ENCODE measurements around the gene ZSCAN9. TPM values are rescaled to one million over a fixed set of nuclear protein-coding genes. Genes with fewer than 3 reads are reported as not detected.
A peak's percentile ranks its signal among the peaks of the same experiment; 100 is the strongest.

The ZSCAN9 gene
- 42.1 TPM for polyA plus RNA-seq (ENCODE audit: insufficient read length)
- long read RNA-seq, donor 1, partial matches to known transcripts: 0 of 9 reads
- long read RNA-seq, donor 1, other reads (novel, unspliced or antisense): 0 of 9 reads
- long read RNA-seq, donor 2, partial matches to known transcripts: 0 of 11 reads
- long read RNA-seq, donor 2, other reads (novel, unspliced or antisense): 0 of 11 reads
- long read RNA-seq, donor 3, transcript ZSCAN9-203 (3 exons, 757 nt): major isoform, 5 of 10 reads
- long read RNA-seq, donor 3, partial matches to known transcripts: 0 of 10 reads
- long read RNA-seq, donor 3, other reads (novel, unspliced or antisense): 0 of 10 reads
- long read RNA-seq, donor 4: 0 reads
- long read RNA-seq, donor 5, transcript ZSCAN9-203 (3 exons, 757 nt): major isoform, 8 of 14 reads
- long read RNA-seq, donor 5, transcript ZSCAN9-201 (4 exons, 1,621 nt): minor isoform, 5 of 14 reads
- long read RNA-seq, donor 5, partial matches to known transcripts: 0 of 14 reads
- long read RNA-seq, donor 5, other reads (novel, unspliced or antisense): 0 of 14 reads
- long read RNA-seq, donor 6, partial matches to known transcripts: 0 of 5 reads
- long read RNA-seq, donor 6, other reads (novel, unspliced or antisense): 0 of 5 reads
- long read RNA-seq, donor 7, transcript ZSCAN9-203 (3 exons, 757 nt): major isoform, 9 of 22 reads
- long read RNA-seq, donor 7, partial matches to known transcripts: 5 of 22 reads
- long read RNA-seq, donor 7, other reads (novel, unspliced or antisense): 0 of 22 reads
- long read RNA-seq, donor 8, transcript ZSCAN9-203 (3 exons, 757 nt): major isoform, 5 of 10 reads
- long read RNA-seq, donor 8, partial matches to known transcripts: 0 of 10 reads
- long read RNA-seq, donor 8, other reads (novel, unspliced or antisense): 0 of 10 reads

- peak; percentile 81 for DNase-seq
These were observed at the start of gene ZSCAN9 for GRCh38 chr6:28225056-28225834. Gene ZSCAN9 (plus strand): TSS chr6:28225275. CDS start chr6:28227085, 1,810 bp downstream.

DNA sequence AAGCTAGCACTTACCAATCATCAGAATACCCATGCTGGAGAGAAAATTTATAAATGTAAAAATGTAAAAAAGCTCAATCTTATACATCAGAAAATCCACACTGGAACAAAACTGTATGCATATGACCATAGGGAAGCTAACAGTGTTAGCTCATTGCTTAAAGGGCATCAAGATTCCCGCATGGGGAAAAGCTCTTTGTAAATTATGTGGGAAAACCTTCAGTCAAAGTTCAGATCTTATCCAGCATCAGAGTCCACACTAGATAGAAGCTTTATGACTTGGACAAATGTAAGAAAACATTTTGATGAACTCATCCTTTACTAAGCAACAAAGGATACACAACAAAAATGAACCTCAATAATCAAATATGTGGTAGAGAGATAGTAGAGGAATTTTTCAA lies 48.7 kb upstream of the ZSCAN9 start:
- DNase-seq: no peak

DNA sequence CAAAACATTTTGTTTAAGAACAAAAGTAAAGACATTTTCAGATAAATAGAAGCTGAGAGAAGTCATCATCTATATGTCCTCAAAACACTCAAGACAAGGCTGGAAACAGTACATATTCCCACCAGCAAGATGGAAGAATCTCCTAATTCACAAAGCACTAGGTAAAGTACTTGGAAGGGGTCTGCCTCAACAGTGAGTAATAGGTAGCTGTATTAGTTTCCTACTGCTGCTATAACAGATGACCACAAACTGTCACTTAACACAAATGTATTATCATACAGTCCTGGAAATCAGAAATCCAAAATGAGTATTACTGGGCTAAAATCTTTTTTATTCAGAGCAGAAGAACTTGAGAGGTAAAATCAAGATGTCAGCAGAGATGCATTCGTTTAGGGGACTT lies 42.8 kb upstream of the ZSCAN9 start:
- DNase-seq: no peak

GRCh38 chr6:28188111-28188979 lies 36.7 kb upstream of the ZSCAN9 start:
- no peak for DNase-seq

- no peak for DNase-seq
These were observed 25.1 kb upstream of the ZSCAN9 start for GRCh38 chr6:28200020-28200419.

DNA sequence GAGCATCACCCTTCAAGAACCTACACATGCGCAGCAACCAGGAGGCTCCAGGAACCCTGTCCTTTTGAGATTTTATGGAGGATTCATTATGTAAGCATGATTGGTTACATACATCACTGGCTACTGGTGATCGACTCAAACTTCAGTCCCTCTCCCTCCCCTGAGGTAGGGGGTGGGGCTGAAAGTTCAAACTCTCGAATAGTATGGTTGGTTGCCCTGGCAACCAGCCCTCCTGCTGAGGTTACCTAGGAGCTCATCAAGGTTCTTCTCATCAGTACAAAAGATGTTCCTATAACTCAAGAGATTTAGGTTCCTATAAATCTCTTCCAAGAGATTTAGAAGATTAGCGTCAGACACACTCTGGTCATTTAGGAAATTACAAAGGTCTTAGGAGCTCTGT lies 21.9 kb upstream of the ZSCAN9 start:
- DNase-seq: no peak

DNA sequence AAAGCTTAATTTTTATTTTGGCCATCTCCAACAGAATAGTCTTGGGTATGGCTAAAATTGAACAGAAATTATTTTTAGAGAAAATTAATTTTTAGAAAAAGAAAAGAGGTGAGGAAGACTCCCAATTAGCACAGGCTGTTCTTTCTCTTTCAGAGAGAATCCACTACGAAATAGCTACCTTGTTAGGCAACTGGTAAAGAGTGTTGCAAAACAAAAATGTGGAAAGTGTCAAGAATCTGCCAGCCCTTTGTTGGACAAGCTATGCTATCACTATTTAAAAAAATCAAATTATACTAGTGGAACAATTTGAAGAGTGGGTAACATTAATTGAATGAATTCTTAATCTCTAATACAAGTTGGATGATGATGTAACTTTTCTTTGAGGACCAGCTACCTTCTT lies 19.2 kb upstream of the ZSCAN9 start:
- DNase-seq: no peak

- DNase-seq: no peak
These were observed 18.5 kb upstream of the ZSCAN9 start for GRCh38 chr6:28206527-28206926.

- no peak for DNase-seq
These were observed 18.1 kb upstream of the ZSCAN9 start for GRCh38 chr6:28206928-28207509.

DNA sequence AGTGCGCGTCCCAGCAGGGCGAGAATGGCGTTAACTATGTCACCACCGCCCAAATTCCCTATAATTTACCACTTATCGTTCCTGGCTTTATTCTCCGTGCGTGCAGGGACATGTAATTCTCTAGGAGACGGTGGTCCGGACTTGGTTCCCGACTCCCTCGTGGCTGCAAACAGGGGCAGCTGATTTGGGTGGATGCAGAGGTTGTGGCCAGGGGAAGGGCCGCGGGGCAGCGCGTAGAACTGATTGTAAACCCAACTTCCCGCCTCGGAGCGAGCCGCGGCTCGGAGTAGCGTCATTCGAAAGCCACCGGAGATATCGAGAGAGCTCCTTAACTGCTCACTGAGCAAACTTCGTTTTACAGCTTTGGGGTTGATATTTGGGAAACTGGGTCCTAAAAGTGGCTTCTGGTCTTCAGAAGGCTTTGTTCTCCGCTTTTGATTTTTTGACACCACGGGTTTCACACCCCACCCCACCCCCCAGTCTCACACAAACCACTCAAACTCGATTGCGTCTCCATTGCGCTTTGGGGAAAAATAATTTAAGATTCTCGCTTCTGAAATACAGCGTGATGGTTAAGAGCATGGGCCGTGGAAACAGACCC lies 17.5 kb upstream of the ZSCAN9 start:
- no peak for DNase-seq

DNA sequence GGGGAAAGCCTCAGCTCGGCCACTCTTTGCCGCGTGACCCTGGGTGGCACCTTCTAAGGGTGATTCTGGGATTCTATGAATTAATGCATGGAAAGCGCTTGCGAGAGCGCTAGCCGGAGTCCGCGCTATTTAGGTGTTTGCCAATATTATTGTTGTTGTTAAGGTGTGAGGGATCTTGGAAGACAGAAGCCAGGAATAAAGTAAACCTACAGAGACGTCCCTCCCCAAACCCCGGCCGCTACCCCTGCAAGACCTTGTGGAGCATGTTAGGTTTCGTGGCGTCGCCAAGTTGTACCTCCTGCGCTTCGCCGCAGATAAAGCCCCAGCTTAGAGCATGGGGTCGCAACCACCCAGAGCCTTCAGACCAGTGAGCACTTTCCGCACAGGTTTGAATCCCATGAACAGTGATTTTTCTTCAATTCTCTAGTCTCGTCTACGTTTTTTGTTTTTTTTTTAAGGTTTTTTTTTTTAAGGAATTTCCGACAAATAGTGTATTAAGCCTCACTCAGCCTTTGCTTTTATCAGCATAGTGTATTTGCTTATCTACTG lies 16.9 kb upstream of the ZSCAN9 start:
- DNase-seq: no peak

DNA sequence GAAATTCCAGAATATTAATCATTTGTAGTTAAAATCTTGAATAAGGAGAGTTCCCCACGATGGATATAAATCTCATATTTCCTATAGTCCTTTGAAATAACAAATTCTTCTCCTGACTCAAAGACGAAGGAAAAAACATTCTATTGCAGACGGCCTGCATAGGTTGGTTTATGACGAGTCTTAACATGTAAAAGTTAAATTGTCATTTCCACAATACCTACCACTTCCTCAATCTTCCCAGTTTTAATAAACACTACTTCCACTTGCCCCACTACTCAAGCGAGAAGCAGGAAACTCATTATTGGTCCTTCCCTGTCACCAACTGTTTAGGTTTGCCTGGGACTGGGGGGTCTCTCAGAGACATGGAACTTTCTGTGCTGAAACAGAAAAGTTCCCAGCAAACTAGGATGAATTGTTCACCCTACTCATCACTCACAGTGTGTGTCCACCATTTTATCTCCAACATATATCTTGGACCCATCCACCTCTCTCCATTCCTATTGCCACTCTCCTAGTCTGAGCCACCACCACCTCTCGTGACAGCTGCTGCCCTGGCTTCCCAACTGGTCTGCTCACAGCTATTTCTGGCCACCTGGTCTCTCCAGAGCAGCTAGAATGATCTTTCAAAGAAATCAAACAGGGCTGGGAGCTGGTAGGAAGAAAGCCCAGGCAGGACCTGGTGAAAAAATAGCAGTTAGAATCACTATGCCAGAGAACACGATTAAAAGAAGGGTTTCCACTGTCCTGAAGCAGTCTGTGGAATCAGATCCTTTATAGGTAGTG lies 15.1 kb upstream of the ZSCAN9 start:
- no peak for DNase-seq

GRCh38 chr6:28211840-28212509 lies 13.1 kb upstream of the ZSCAN9 start:
- no peak for DNase-seq

- no peak for DNase-seq
These were observed 12.4 kb upstream of the ZSCAN9 start for GRCh38 chr6:28212510-28213212.

DNA sequence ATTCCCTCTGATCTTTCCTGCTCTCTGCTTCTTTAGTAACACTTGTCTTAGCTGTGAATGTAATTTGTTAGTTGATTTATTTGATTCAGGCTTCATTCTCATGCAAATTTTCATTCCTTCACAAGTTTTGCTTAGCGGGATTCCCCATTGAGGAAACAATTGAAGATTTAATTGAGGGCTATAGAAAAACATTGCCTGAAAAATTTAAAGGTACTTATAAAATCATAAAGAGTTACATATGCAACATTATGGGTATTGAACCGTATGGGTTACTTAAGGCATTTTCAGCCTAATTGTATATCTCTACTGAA lies 11.9 kb upstream of the ZSCAN9 start:
- DNase-seq: no peak

- no peak for DNase-seq
These were observed 9.7 kb upstream of the ZSCAN9 start for GRCh38 chr6:28215425-28215824.

DNA sequence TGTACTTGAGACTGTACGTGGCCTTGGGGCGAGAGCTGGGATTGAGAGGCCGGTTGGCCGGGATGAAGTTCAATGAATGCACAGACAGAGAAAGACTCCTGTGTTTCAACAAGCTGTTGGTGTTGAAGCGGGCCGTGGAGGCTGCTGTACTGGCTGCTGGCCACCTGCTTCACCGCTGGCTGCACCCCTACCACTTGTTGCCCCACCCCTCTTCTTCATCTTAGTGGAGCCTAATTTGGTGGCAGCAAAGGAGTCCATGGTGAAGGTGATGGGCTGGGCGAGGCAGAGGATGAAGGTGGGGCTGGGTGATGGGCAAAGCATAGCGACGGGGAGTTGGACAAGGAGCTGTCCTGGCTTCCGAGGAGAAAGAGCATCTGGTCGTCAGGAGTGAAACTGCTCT lies 7.2 kb upstream of the ZSCAN9 start:
- no peak for DNase-seq
